ENCODE measurements around the gene DHX38. TPM values are rescaled to one million over a fixed set of nuclear protein-coding genes. Genes with fewer than 3 reads are reported as not detected.
"Not testable (repeated sequence)": the region's sequence is repeated elsewhere in the genome, so short reads cannot be mapped to it uniquely, and the experiment has no call there.

DHX38 gene
- total RNA-seq, result 97.9 and 117 TPM in 2 replicates

GRCh38 chr16:72093448-72094265 is at the start of gene DHX38, which contains the start of gene TXNL4B:
DHX38 (plus strand) TSS chr16:72093847; CDS start chr16:72096158, 2,311 bp downstream.
TXNL4B (minus strand) TSS chr16:72093620; CDS start chr16:72090749, 2,871 bp downstream.
- peak; percentile 99 for DNase-seq

GRCh38 chr16:72044296-72044695 is 49.4 kb upstream of the DHX38 start:
- DNase-seq, result no peak

- no peak for DNase-seq
Observed at GRCh38 chr16:72044825-72045359, 48.8 kb upstream of the DHX38 start.

GRCh38 chr16:72049110-72049509 is 44.5 kb upstream of the DHX38 start:
- no peak for DNase-seq

GRCh38 chr16:72050769-72051464 is 42.7 kb upstream of the DHX38 start:
- no peak for DNase-seq

GRCh38 chr16:72051818-72052217 is 41.8 kb upstream of the DHX38 start:
- DNase-seq, result no peak

- DNase-seq, result not testable (repeated sequence)
Observed at GRCh38 chr16:72054254-72054847, 39.3 kb upstream of the DHX38 start, which contains the start of gene HP. HP (plus strand) TSS chr16:72054505; CDS start chr16:72054653, 148 bp downstream.

- DNase-seq, result no peak
Observed at GRCh38 chr16:72055911-72056310, 37.7 kb upstream of the DHX38 start.

- not testable (repeated sequence) for DNase-seq
Observed at GRCh38 chr16:72057313-72057712, 36.3 kb upstream of the DHX38 start.

- not testable (repeated sequence) for DNase-seq
Observed at GRCh38 chr16:72059060-72059459, 34.6 kb upstream of the DHX38 start.

GRCh38 chr16:72060405-72060804 is 33.2 kb upstream of the DHX38 start:
- DNase-seq, result no peak

GRCh38 chr16:72061564-72061963 is 32.1 kb upstream of the DHX38 start:
- no peak for DNase-seq

GRCh38 chr16:72064361-72064894 is 29.2 kb upstream of the DHX38 start:
- no peak for DNase-seq

GRCh38 chr16:72066747-72067146 is 26.9 kb upstream of the DHX38 start:
- peak; percentile 65 for DNase-seq

- DNase-seq, result peak; percentile 19
Observed at GRCh38 chr16:72068930-72069329, 24.7 kb upstream of the DHX38 start.

GRCh38 chr16:72072514-72073342 is 20.9 kb upstream of the DHX38 start:
- DNase-seq, result peak; percentile 10

- DNase-seq, result no peak
Observed at GRCh38 chr16:72073560-72074230, 20.0 kb upstream of the DHX38 start.

GRCh38 chr16:72075067-72075466 is 18.6 kb upstream of the DHX38 start:
- not testable (repeated sequence) for DNase-seq

GRCh38 chr16:72076991-72077706 is 16.5 kb upstream of the DHX38 start:
- not testable (repeated sequence) for DNase-seq

GRCh38 chr16:72083778-72084404 is 9.8 kb upstream of the DHX38 start:
- no peak for DNase-seq
